ENCODE measurements around the gene PLK5.

DNA sequence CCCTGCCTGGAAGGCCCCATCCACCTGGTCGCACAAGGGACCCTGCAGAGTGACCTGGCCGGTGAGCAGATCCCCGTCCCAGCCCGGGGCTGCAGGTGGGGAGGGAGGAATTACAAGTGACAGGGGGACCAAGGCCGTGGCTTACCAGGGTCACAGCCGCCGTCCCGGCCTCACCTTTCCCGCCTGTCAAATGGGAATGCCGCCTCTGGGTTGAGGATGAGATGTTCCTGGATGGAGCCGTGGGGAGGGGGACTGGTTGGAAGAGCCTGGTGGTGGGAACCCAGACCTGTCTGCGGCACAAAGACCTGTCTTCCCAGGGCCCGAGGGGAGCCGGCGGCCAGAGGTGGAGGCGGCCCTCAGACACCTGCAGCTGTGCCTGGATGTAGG, 5.5 kb downstream of the PLK5 start:
- TF ChIP-seq, protein P1, sequence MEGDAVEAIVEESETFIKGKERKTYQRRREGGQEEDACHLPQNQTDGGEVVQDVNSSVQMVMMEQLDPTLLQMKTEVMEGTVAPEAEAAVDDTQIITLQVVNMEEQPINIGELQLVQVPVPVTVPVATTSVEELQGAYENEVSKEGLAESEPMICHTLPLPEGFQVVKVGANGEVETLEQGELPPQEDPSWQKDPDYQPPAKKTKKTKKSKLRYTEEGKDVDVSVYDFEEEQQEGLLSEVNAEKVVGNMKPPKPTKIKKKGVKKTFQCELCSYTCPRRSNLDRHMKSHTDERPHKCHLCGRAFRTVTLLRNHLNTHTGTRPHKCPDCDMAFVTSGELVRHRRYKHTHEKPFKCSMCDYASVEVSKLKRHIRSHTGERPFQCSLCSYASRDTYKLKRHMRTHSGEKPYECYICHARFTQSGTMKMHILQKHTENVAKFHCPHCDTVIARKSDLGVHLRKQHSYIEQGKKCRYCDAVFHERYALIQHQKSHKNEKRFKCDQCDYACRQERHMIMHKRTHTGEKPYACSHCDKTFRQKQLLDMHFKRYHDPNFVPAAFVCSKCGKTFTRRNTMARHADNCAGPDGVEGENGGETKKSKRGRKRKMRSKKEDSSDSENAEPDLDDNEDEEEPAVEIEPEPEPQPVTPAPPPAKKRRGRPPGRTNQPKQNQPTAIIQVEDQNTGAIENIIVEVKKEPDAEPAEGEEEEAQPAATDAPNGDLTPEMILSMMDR (IDR thresholded peaks at IDR 0.05), result no peak
- no peak for TF ChIP-seq EZH2 (IDR thresholded peaks at IDR 0.05; ENCODE audit: borderline replicate concordance, insufficient read depth, low read depth, low read length, poor library complexity, severe bottlenecking)
